PC-9 (cell line): ENCODE results near the gene PTPN18. TPM values are rescaled to one million over a fixed set of nuclear protein-coding genes. Genes with fewer than 3 reads are reported as not detected.
A peak's percentile ranks its signal among the peaks of the same experiment; 100 is the strongest.

Experiments
- BruUV-seq: library from RNA; stranded (reverse); fragments of 400-500 nt; replicated peaks from 2 replicates; lab custom pipeline; 2021; lab: Mats Ljungman, UMichigan
- CTCF ChIA-PET: fragments of 300-600 bp; sonication (Branson Sonifier 250); formaldehyde crosslinking; loops from one replicate; lab custom pipeline; 2022; ENCODE audit warnings: antibody characterized with exemption; lab: Charles Lee
- POLR2A ChIA-PET: fragments of 300-600 bp; sonication (Branson Sonifier 250); formaldehyde crosslinking; loops from one replicate; lab custom pipeline; 2022; ENCODE audit warnings: antibody characterized with exemption; ENCODE audit not compliant: unreplicated experiment; lab: Charles Lee
- DNase-seq, 2 experiments: peaks; one replicate each; pipeline versions ENCODE4 v3.0.0 to v3.0.0-alpha.2; 2015 to 2022; ENCODE audit warnings: mixed read lengths in 1 of 2
- H2AFZ ChIP-seq: fragments of 200-600 bp; sonication (generic); 2 replicates; pipeline ENCODE4 v1.8.1; 2017; ENCODE audit warnings: antibody characterized with exemption
- H3F3A ChIP-seq: fragments of 200-600 bp; sonication (generic); 2 replicates; pipeline ENCODE4 v1.8.1; 2017; ENCODE audit warnings: antibody characterized with exemption, mild to moderate bottlenecking, low read depth; ENCODE audit not compliant: insufficient read depth
- H3K27ac ChIP-seq: fragments of 200-600 bp; sonication (generic); 2 replicates; pipeline ENCODE4 v1.6.1; 2016; ENCODE audit warnings: mixed run types
- H3K27me3 ChIP-seq: fragments of 200-600 bp; sonication (generic); 2 replicates; pipeline ENCODE4 v1.6.1; 2016; ENCODE audit warnings: low read depth, mixed run types; ENCODE audit not compliant: insufficient read depth
- H3K36me3 ChIP-seq: fragments of 200-600 bp; sonication (generic); 2 replicates; pipeline ENCODE4 v1.6.1; 2016; ENCODE audit warnings: low read depth, mixed run types
- H3K4me1 ChIP-seq: fragments of 200-600 bp; sonication (generic); replicated peaks from 2 replicates; pipeline ENCODE4 v1.6.1; 2016; ENCODE audit warnings: mixed run types; ENCODE audit not compliant: insufficient read depth
- H3K4me2 ChIP-seq: fragments of 200-600 bp; sonication (generic); 2 replicates; pipeline ENCODE4 v1.6.1; 2017; ENCODE audit warnings: mixed run types
- H3K4me3 ChIP-seq: fragments of 200-600 bp; sonication (generic); 2 replicates; pipeline ENCODE4 v1.6.1; 2016; ENCODE audit warnings: mixed run types
- H3K79me2 ChIP-seq: fragments of 200-600 bp; sonication (generic); 2 replicates; pipeline ENCODE4 v1.6.1; 2017; ENCODE audit warnings: low read depth, mixed run types
- H3K9me2 ChIP-seq: fragments of 200-600 bp; sonication (generic); 2 replicates; pipeline ENCODE4 v1.8.1; 2017; ENCODE audit warnings: mild to moderate bottlenecking; ENCODE audit not compliant: insufficient read depth
- H3K9me3 ChIP-seq: fragments of 200-600 bp; sonication (generic); 2 replicates; pipeline ENCODE4 v1.8.1; 2016; ENCODE audit warnings: low read depth; ENCODE audit not compliant: insufficient read depth
- H4K20me1 ChIP-seq: fragments of 200-600 bp; sonication (generic); 2 replicates; pipeline ENCODE4 v1.8.1; 2017; ENCODE audit not compliant: insufficient read depth
- CTCF ChIP-seq: fragments of 200-600 bp; sonication (generic); conservative IDR thresholded peaks from 2 replicates; pipeline ENCODE4 v1.6.1; 2017; ENCODE audit warnings: mixed run types, antibody characterized with exemption, mild to moderate bottlenecking, moderate library complexity
- EZH2 ChIP-seq: fragments of 200-600 bp; sonication (generic); IDR thresholded peaks from 2 replicates; pipeline ENCODE4 v1.8.0; 2017; ENCODE audit warnings: antibody characterized with exemption, low read depth
- intact Hi-C: fragments of 100-400 bp; cut with micrococcal nuclease; formaldehyde crosslinking; loops from one replicate; pipeline ENCODE4 v1.10.0; 2022; ENCODE audit not compliant: unreplicated experiment
- total RNA-seq: library from RNA; stranded (reverse); gene quantifications from 2 replicates; pipeline ENCODE4 v1.2.3, GENCODE V29; 2021

Gene PTPN18
- total RNA-seq, 1 experiment from 2014 or later: 55.9 TPM

- no peak overlapping the region for H3K27ac ChIP-seq
- no peak overlapping the region for H2AFZ ChIP-seq
- no peaks in the 10 kb centered on the region for H3F3A ChIP-seq
- H3K27me3 ChIP-seq: peaks cover 53% of the 10 kb centered on the region
- no peaks in the 10 kb centered on the region for H3K79me2 ChIP-seq
- H3K9me2 ChIP-seq: no peaks in the 10 kb centered on the region
- H3K4me2 ChIP-seq: no peak overlapping the region
- intact Hi-C loops: no loop called here
- CTCF ChIA-PET: no interaction called here
- H3K4me1 ChIP-seq: no peaks in the 10 kb centered on the region
- no peaks in the 10 kb centered on the region for H3K9me3 ChIP-seq
- TF ChIP-seq EZH2: no peak
- no peak for TF ChIP-seq CTCF
- POLR2A ChIA-PET: no interaction called here
- no peaks in the 10 kb centered on the region for H4K20me1 ChIP-seq
- no peak for DNase-seq
- H3K4me3 ChIP-seq: no peak overlapping the region
- no peaks in the 10 kb centered on the region for H3K36me3 ChIP-seq
- no TSS peak for BruUV-seq
Observed at GRCh38 chr2:130318906-130319305, 37.0 kb upstream of the PTPN18 start.

DNA sequence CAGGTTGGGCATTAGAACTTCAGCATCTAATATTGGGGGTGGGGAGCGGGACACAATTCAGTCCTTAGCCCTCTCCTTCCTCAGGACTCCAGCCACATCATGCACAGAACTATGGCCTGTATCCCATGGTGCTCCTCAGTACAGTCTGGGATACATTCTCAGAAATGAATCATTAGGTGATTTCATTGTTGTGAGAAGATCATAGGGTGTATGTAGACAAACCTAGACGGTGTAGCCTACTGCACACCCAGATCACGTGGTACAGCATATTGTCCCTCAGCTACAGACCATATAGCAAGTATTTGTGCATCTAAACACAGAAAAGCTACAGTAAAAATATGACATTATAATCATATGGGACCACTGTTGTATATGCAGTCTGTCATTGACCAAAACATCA, 36.3 kb upstream of the PTPN18 start:
- no peaks in the 10 kb centered on the region for H3K9me3 ChIP-seq
- no peaks in the 10 kb centered on the region for H3K79me2 ChIP-seq
- H3K36me3 ChIP-seq: no peaks in the 10 kb centered on the region
- no peak overlapping the region for H3K27ac ChIP-seq
- H3K4me3 ChIP-seq: no peak overlapping the region
- H3F3A ChIP-seq: no peaks in the 10 kb centered on the region
- intact Hi-C loops: no loop called here
- H3K9me2 ChIP-seq: no peaks in the 10 kb centered on the region
- ChIA-PET CTCF (no interaction called here), POLR2A (no interaction called here)
- peaks cover 54% of the 10 kb centered on the region for H3K27me3 ChIP-seq
- DNase-seq: no peak
- no peaks in the 10 kb centered on the region for H3K4me1 ChIP-seq
- no TSS peak for BruUV-seq
- TF ChIP-seq CTCF (no peak), EZH2 (no peak)
- no peak overlapping the region for H2AFZ ChIP-seq
- no peaks in the 10 kb centered on the region for H4K20me1 ChIP-seq
- no peak overlapping the region for H3K4me2 ChIP-seq

DNA sequence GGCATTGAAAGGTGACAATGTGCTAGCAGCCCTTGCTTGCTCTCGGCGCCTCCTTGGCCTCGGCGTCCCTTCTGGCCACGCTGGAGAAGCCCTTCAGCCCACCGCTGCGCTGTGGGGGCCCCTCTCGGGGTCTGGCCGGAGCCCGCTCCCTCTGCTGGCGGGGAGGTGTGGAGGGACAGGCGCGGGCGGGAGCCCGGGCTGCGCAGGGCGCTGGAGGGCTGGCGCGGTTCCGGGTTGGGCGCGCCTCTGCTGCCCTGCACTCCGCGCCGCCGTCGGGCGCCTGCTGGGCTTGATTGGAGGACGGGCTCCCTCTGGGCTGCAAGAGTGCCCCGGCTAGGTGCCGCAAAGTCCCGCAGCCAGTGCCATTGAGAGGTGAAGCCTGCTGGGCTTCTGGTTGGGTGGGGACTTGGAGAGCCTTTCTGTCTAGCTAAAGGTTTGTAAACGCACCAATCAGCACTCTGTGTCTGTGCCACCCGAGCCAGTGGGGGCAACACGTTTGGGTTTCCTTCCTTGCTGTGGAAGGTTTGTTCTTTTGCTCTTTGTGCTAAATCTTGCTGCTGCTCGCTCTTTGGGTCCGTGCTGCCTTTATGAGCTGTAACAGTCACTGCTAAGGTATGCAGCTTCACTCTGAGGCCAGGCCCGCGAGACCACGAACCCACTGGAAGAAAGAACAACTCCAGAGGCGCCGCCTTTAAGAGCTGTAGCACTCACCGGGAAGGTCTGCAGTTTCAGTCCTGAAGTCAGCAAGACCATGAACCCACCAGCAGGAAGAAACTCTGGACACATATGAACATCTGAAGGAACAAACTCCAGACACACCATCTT, 27.9 kb upstream of the PTPN18 start:
- no peak overlapping the region for H2AFZ ChIP-seq
- ChIA-PET POLR2A (no interaction called here), CTCF (interaction anchor here (0.6 kb wide), 1 partner anchor 328 kb away, joined by 4 read pairs; no protein-coding TSS in a partner anchor)
- no peaks in the 10 kb centered on the region for H3K9me3 ChIP-seq
- H3K4me1 ChIP-seq: no peaks in the 10 kb centered on the region
- no peak overlapping the region for H3K4me3 ChIP-seq
- no peaks in the 10 kb centered on the region for H4K20me1 ChIP-seq
- no TSS peak for BruUV-seq
- TF ChIP-seq EZH2: no peak
- TF ChIP-seq CTCF: no peak
- no peaks in the 10 kb centered on the region for H3F3A ChIP-seq
- intact Hi-C loops: no loop called here
- DNase-seq: peak in 1 of 2 experiments; percentile 26
- H3K79me2 ChIP-seq: no peaks in the 10 kb centered on the region
- H3K36me3 ChIP-seq: no peaks in the 10 kb centered on the region
- H3K9me2 ChIP-seq: no peaks in the 10 kb centered on the region
- no peak overlapping the region for H3K4me2 ChIP-seq
- H3K27me3 ChIP-seq: peaks cover 68% of the 10 kb centered on the region
- H3K27ac ChIP-seq: no peak overlapping the region
